HEK293T (cell line): ENCODE results near the gene EFNB2.

ENCODE experiments used
- BHLHE40 ChIP-seq: fragments of 450-650 bp; IDR thresholded peaks from 2 replicates; pipeline ENCODE4 v1.6.1; 2016; ENCODE audit warnings: mild to moderate bottlenecking, moderate library complexity, borderline replicate concordance
- CTBP1 ChIP-seq: fragments of 450-650 bp; IDR thresholded peaks from 2 replicates; pipeline ENCODE4 v1.6.1; 2016; ENCODE audit warnings: borderline replicate concordance
- ELF4 ChIP-seq: fragments of 450-650 bp; IDR thresholded peaks from 2 replicates; pipeline ENCODE4 v1.6.1; 2017; ENCODE audit warnings: antibody characterized with exemption
- FOXA1 ChIP-seq: fragments of 450-650 bp; IDR thresholded peaks from 2 replicates; pipeline ENCODE4 v1.6.1; 2016; ENCODE audit warnings: mild to moderate bottlenecking
- FOXK2 ChIP-seq: fragments of 450-650 bp; IDR thresholded peaks from 2 replicates; pipeline ENCODE4 v1.6.1; 2016; ENCODE audit warnings: mild to moderate bottlenecking
- FOXM1 ChIP-seq: fragments of 450-650 bp; IDR thresholded peaks from 2 replicates; pipeline ENCODE4 v1.6.1; 2017; ENCODE audit warnings: mild to moderate bottlenecking, borderline replicate concordance
- HDGF ChIP-seq: fragments of 450-650 bp; IDR thresholded peaks from 2 replicates; pipeline ENCODE4 v1.6.1; 2017; ENCODE audit warnings: antibody characterized with exemption, borderline replicate concordance
- NFRKB ChIP-seq: fragments of 450-650 bp; IDR thresholded peaks from 2 replicates; pipeline ENCODE4 v1.6.1; 2016; ENCODE audit warnings: mild to moderate bottlenecking, moderate library complexity
- SP1 ChIP-seq: fragments of 450-650 bp; IDR thresholded peaks from 2 replicates; pipeline ENCODE4 v1.6.1; 2017
- SUZ12 ChIP-seq: fragments of 450-650 bp; IDR thresholded peaks from 2 replicates; pipeline ENCODE4 v1.6.1; 2016; ENCODE audit warnings: mild to moderate bottlenecking
- TARDBP ChIP-seq: fragments of 450-650 bp; IDR thresholded peaks from 2 replicates; pipeline ENCODE4 v1.6.1; 2016
- TF ChIP-seq, protein P1 (sequence below): fragments of 450-650 bp; IDR thresholded peaks from 2 replicates; pipeline ENCODE4 v1.6.1; 2016

DNA sequence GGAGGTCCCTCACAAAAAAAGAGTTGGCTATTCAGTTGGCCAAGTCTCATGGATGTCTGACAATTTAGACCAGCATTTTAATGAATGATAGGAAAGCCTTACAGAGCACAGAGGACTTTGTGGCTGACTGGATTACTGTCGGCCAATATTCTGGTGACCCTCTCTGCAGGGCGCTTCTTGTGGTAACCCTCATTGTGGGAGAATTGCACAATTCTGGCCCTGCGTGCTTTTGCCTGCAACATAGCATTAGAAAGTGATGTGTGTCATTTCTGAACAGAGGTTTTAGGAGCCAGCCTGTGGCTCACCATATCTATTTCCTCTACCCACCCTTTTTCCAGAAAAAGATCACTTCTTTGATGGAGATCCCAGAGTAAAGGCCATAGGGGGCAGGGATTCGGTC lies 71.4 kb downstream of the EFNB2 start:
- TF ChIP-seq HDGF (no peak), SUZ12 (no peak), FOXA1 (no peak), NFRKB (no peak), ELF4 (no peak), FOXK2 (no peak), FOXM1 (no peak), TARDBP (no peak), SP1 (no peak), CTBP1 (no peak), BHLHE40 (no peak)
- TF ChIP-seq, protein P1, sequence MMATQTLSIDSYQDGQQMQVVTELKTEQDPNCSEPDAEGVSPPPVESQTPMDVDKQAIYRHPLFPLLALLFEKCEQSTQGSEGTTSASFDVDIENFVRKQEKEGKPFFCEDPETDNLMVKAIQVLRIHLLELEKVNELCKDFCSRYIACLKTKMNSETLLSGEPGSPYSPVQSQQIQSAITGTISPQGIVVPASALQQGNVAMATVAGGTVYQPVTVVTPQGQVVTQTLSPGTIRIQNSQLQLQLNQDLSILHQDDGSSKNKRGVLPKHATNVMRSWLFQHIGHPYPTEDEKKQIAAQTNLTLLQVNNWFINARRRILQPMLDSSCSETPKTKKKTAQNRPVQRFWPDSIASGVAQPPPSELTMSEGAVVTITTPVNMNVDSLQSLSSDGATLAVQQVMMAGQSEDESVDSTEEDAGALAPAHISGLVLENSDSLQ = no peak
